Ishikawa (cell line): ENCODE measurements around the gene BASP1.

Experiments used
- CEBPB ChIP-seq: IDR thresholded peaks from 2 replicates; pipeline ENCODE4 v1.6.1; 2012
- CREB1 ChIP-seq: IDR thresholded peaks from 2 replicates; pipeline ENCODE4 v1.6.1; 2012; ENCODE audit warnings: low read depth
- EGR1 ChIP-seq: IDR thresholded peaks from 2 replicates; pipeline ENCODE4 v1.6.1; 2012
- EP300 ChIP-seq: IDR thresholded peaks from 2 replicates; pipeline ENCODE4 v1.6.1; 2012; ENCODE audit warnings: borderline replicate concordance
- FOXM1 ChIP-seq: IDR thresholded peaks from 2 replicates; pipeline ENCODE4 v1.6.1; 2012; ENCODE audit warnings: low read depth, borderline replicate concordance
- NFIC ChIP-seq: IDR thresholded peaks from 2 replicates; pipeline ENCODE4 v1.6.1; 2012
- RAD21 ChIP-seq: IDR thresholded peaks from 2 replicates; pipeline ENCODE4 v1.6.1; 2012; ENCODE audit warnings: low read depth
- TAF1 ChIP-seq: IDR thresholded peaks from 2 replicates; pipeline ENCODE4 v1.6.1; 2012; ENCODE audit warnings: low read depth, mild to moderate bottlenecking
- TCF12 ChIP-seq: IDR thresholded peaks from 2 replicates; pipeline ENCODE4 v1.6.1; 2012; ENCODE audit warnings: low read depth
- TEAD4 ChIP-seq: IDR thresholded peaks from 2 replicates; pipeline ENCODE4 v1.6.1; 2012
- YY1 ChIP-seq: IDR thresholded peaks from 2 replicates; pipeline ENCODE4 v1.6.1; 2012; ENCODE audit warnings: low read depth
- ZBTB7A ChIP-seq: IDR thresholded peaks from 2 replicates; pipeline ENCODE4 v1.6.1; 2012; ENCODE audit warnings: low read depth
- TF ChIP-seq, protein P1 (sequence below): IDR thresholded peaks from 2 replicates; pipeline ENCODE4 v1.6.1; 2012
- TF ChIP-seq, protein P2 (sequence below): IDR thresholded peaks from 2 replicates; pipeline ENCODE4 v1.6.1; 2012
- TF ChIP-seq, protein P3 (sequence below): IDR thresholded peaks from 2 replicates; pipeline ENCODE4 v1.6.1; 2012; ENCODE audit warnings: low read depth, mild to moderate bottlenecking

Gene BASP1

DNA sequence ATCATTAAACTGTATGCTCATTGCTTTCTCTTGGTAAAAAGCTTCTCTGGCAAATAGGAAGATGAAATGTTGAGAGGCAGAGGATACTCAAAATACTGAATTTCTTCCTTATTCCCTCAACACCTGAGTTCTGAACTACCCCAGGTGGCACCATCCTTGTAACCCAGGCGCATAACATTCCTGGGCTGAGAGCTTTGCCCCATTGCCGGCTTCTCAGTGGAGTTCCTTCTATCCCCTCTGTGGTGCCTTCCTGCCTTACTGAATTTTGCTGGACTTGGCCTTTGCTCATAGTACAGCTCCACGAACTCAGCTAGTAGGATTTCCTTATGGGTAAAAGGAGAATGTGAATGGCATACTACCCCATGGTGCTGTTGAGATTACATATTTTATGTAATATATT, 54.7 kb downstream of the BASP1 start:
- TF ChIP-seq, protein P1, sequence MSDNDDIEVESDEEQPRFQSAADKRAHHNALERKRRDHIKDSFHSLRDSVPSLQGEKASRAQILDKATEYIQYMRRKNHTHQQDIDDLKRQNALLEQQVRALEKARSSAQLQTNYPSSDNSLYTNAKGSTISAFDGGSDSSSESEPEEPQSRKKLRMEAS: no peak
- TF ChIP-seq ZBTB7A: no peak
- TF ChIP-seq TEAD4: no peak

DNA sequence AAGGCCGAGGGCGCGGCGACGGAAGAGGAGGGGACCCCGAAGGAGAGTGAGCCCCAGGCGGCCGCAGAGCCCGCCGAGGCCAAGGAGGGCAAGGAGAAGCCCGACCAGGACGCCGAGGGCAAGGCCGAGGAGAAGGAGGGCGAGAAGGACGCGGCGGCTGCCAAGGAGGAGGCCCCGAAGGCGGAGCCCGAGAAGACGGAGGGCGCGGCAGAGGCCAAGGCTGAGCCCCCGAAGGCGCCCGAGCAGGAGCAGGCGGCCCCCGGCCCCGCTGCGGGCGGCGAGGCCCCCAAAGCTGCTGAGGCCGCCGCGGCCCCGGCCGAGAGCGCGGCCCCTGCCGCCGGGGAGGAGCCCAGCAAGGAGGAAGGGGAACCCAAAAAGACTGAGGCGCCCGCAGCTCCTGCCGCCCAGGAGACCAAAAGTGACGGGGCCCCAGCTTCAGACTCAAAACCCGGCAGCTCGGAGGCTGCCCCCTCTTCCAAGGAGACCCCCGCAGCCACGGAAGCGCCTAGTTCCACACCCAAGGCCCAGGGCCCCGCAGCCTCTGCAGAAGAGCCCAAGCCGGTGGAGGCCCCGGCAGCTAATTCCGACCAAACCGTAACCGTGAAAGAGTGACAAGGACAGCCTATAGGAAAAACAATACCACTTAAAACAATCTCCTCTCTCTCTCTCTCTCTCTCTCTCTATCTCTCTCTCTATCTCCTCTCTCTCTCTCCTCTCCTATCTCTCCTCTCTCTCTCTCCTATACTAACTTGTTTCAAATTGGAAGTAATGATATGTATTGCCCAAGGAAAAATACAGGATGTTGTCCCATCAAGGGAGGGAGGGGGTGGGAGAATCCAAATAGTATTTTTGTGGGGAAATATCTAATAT, 58.1 kb downstream of the BASP1 start:
- TF ChIP-seq, protein P2, sequence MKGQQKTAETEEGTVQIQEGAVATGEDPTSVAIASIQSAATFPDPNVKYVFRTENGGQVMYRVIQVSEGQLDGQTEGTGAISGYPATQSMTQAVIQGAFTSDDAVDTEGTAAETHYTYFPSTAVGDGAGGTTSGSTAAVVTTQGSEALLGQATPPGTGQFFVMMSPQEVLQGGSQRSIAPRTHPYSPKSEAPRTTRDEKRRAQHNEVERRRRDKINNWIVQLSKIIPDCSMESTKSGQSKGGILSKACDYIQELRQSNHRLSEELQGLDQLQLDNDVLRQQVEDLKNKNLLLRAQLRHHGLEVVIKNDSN: no peak
- TF ChIP-seq TAF1: no peak
- no peak for TF ChIP-seq CREB1
- TF ChIP-seq NFIC: no peak
- TF ChIP-seq, protein P1: no peak
- TF ChIP-seq FOXM1: no peak

DNA sequence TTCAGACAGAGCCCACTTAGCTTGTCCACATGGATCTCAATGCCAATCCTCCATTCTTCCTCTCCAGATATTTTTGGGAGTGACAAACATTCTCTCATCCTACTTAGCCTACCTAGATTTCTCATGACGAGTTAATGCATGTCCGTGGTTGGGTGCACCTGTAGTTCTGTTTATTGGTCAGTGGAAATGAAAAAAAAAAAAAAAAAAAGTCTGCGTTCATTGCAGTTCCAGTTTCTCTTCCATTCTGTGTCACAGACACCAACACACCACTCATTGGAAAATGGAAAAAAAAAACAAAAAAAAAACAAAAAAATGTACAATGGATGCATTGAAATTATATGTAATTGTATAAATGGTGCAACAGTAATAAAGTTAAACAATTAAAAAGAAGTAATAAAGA, 59.0 kb downstream of the BASP1 start:
- TF ChIP-seq RAD21: no peak
- TF ChIP-seq CEBPB: no peak
- no peak for TF ChIP-seq EP300
- no peak for TF ChIP-seq ZBTB7A
- no peak for TF ChIP-seq YY1
- no peak for TF ChIP-seq TCF12
- no peak for TF ChIP-seq NFIC
- TF ChIP-seq, protein P3, sequence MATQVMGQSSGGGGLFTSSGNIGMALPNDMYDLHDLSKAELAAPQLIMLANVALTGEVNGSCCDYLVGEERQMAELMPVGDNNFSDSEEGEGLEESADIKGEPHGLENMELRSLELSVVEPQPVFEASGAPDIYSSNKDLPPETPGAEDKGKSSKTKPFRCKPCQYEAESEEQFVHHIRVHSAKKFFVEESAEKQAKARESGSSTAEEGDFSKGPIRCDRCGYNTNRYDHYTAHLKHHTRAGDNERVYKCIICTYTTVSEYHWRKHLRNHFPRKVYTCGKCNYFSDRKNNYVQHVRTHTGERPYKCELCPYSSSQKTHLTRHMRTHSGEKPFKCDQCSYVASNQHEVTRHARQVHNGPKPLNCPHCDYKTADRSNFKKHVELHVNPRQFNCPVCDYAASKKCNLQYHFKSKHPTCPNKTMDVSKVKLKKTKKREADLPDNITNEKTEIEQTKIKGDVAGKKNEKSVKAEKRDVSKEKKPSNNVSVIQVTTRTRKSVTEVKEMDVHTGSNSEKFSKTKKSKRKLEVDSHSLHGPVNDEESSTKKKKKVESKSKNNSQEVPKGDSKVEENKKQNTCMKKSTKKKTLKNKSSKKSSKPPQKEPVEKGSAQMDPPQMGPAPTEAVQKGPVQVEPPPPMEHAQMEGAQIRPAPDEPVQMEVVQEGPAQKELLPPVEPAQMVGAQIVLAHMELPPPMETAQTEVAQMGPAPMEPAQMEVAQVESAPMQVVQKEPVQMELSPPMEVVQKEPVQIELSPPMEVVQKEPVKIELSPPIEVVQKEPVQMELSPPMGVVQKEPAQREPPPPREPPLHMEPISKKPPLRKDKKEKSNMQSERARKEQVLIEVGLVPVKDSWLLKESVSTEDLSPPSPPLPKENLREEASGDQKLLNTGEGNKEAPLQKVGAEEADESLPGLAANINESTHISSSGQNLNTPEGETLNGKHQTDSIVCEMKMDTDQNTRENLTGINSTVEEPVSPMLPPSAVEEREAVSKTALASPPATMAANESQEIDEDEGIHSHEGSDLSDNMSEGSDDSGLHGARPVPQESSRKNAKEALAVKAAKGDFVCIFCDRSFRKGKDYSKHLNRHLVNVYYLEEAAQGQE: no peak
- no peak for TF ChIP-seq EGR1
- TF ChIP-seq, protein P2: no peak
- no peak for TF ChIP-seq FOXM1
- no peak for TF ChIP-seq CREB1
- TF ChIP-seq TAF1: no peak

DNA sequence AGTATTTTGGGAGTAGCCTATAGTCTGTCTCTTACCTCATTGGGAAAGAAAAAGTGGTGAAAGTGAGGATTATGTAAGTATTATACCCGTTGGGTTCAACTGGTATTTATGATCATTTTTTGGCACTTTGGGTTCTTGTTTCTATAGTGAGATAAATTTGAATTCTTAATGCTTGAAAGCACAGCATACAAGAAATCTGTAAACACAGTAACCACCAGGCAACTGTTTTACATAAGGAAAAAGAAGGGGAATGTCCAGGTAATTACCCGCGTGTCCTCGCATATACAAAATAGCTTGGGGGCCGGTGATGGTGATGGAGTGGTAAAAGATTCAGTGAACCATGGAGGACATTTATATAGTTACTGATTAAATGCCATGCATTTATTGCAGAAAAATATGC, 60.5 kb downstream of the BASP1 start:
- TF ChIP-seq ZBTB7A: no peak
- no peak for TF ChIP-seq NFIC
- no peak for TF ChIP-seq CEBPB
- TF ChIP-seq, protein P2: no peak
- TF ChIP-seq EP300: no peak
- no peak for TF ChIP-seq TCF12
- TF ChIP-seq RAD21: no peak
- TF ChIP-seq TEAD4: no peak
- TF ChIP-seq, protein P1: no peak
- TF ChIP-seq CREB1: no peak

DNA sequence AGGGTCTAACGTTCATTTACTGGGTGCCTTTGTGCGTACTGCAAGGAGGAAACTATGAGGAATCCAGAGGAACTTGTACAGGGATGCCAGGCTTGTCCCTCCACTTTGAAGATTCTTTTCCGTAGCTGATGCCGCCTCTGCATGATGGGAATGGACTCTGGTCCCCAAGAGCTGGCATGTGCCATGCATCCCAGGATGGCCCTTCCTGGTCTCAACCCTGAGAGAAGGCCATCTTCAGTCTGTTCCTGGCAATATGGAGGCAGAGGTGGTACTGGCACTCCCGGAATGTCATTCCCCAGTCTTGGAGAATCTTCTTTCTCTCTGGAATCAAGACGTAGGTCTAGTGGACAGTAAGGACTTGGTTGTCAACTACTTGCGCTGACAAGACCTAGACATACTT, 61.5 kb downstream of the BASP1 start:
- TF ChIP-seq CREB1 (no peak), CEBPB (no peak), TAF1 (no peak), TCF12 (no peak), NFIC (no peak), RAD21 (no peak), EP300 (no peak), FOXM1 (no peak), TEAD4 (no peak), ZBTB7A (no peak)
- TF ChIP-seq, protein P1: no peak
- TF ChIP-seq, protein P3: no peak
- TF ChIP-seq, protein P2: no peak
